ENCODE results near the gene NYAP2.

DNA sequence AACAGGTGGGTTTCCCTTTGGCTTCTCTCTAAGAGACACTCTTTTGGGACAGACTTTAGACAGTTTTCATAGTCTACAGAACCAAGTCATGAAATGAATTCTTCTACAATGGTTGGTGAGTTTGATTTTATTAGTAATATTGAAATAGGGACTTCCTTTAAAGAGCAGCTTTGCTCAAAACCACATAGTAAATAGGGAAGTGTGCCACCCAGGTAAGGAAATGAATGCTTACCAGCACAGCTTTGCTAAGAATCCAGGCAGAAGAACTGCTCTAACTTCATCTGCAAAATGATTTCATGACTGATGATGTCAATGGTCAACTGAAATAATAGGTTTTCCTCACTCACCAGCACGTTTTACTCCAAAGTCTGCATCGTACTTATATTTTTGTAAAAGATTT is 89.2 kb downstream of the NYAP2 start:
- TF ChIP-seq, protein P1, sequence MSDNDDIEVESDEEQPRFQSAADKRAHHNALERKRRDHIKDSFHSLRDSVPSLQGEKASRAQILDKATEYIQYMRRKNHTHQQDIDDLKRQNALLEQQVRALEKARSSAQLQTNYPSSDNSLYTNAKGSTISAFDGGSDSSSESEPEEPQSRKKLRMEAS (IDR thresholded peaks at IDR 0.05) = no peak
- TF ChIP-seq EP300 (IDR thresholded peaks at IDR 0.05; ENCODE audit: borderline replicate concordance) = no peak
- no peak for TF ChIP-seq YY1 (IDR thresholded peaks at IDR 0.05; ENCODE audit: low read depth)
- no peak for TF ChIP-seq EGR1 (IDR thresholded peaks at IDR 0.05)
- TF ChIP-seq CREB1 (IDR thresholded peaks at IDR 0.05; ENCODE audit: low read depth) = no peak
- TF ChIP-seq TAF1 (IDR thresholded peaks at IDR 0.05; ENCODE audit: low read depth) = no peak
- TF ChIP-seq REST (IDR thresholded peaks at IDR 0.05; ENCODE audit: low read depth) = no peak
- no peak for TF ChIP-seq FOXM1 (IDR thresholded peaks at IDR 0.05; ENCODE audit: borderline replicate concordance, low read depth)
- TF ChIP-seq NFIC (IDR thresholded peaks at IDR 0.05) = no peak
- no peak for TF ChIP-seq TCF12 (IDR thresholded peaks at IDR 0.05; ENCODE audit: low read depth)
- no peak for TF ChIP-seq USF1 (IDR thresholded peaks at IDR 0.05)

All from Ishikawa (cell line).